A673 (cell line): Measurements from ENCODE around the gene PTPN14.

Experiments used
- CTCF ChIP-seq: fragments of 300-800, 200-600 bp; sonication (generic); conservative IDR thresholded peaks from 2 replicates; pipeline ENCODE4 v1.5.1; 2017; ENCODE audit warnings: low read depth, mild to moderate bottlenecking, antibody characterized with exemption, low read length, moderate library complexity, mixed read lengths
- EZH2 ChIP-seq: fragments of 200-600 bp; sonication (generic); IDR thresholded peaks from 2 replicates; pipeline ENCODE4 v1.6.1; 2017; ENCODE audit warnings: borderline replicate concordance, low read depth, mild to moderate bottlenecking, mixed read lengths, antibody characterized with exemption, low read length; ENCODE audit not compliant: poor library complexity, severe bottlenecking

GRCh38 chr1:214403431-214403830 is 148.0 kb downstream of the PTPN14 start:
- TF ChIP-seq CTCF (no peak), EZH2 (no peak)
